GM23248 (cell line): ENCODE results near the gene TPI1. TPM values are rescaled to one million over a fixed set of nuclear protein-coding genes. Genes with fewer than 3 reads are reported as not detected.
"Not testable (repeated sequence)": the region's sequence is repeated elsewhere in the genome, so short reads cannot be mapped to it uniquely, and the experiment has no call there.

Experiments used
- DNase-seq: peaks from one replicate; pipeline ENCODE4 v3.0.0-alpha.2; 2015
- H2AFZ ChIP-seq: fragments of 200-600 bp; sonication (generic); 2 replicates; pipeline ENCODE4 v1.6.1; 2016; ENCODE audit warnings: antibody characterized with exemption
- H3F3A ChIP-seq: fragments of 200-600 bp; sonication (generic); 2 replicates; pipeline ENCODE4 v1.6.1; 2016; ENCODE audit warnings: mild to moderate bottlenecking, antibody characterized with exemption, mixed run types; ENCODE audit not compliant: insufficient read depth
- H3K27ac ChIP-seq: fragments of 200-600 bp; sonication (generic); 2 replicates; pipeline ENCODE4 v1.5.1; 2016; ENCODE audit warnings: mild to moderate bottlenecking
- H3K27me3 ChIP-seq: fragments of 200-600 bp; sonication (generic); replicated peaks from 2 replicates; pipeline ENCODE4 v1.6.1; 2016; ENCODE audit warnings: mild to moderate bottlenecking; ENCODE audit not compliant: insufficient read depth
- H3K36me3 ChIP-seq: fragments of 200-600 bp; sonication (generic); 2 replicates; pipeline ENCODE4 v1.6.1; 2016; ENCODE audit warnings: low read depth, mild to moderate bottlenecking
- H3K4me1 ChIP-seq: fragments of 200-600 bp; sonication (generic); 2 replicates; pipeline ENCODE4 v1.6.1; 2016; ENCODE audit warnings: mild to moderate bottlenecking; ENCODE audit not compliant: insufficient read depth
- H3K4me2 ChIP-seq: fragments of 200-600 bp; sonication (generic); one replicate; pipeline ENCODE4 v1.6.1; 2016; ENCODE audit warnings: mild to moderate bottlenecking; ENCODE audit not compliant: unreplicated experiment
- H3K4me3 ChIP-seq: fragments of 200-600 bp; sonication (generic); 2 replicates; pipeline ENCODE4 v1.5.1; 2016; ENCODE audit warnings: mild to moderate bottlenecking
- H3K79me2 ChIP-seq: fragments of 200-600 bp; sonication (generic); 2 replicates; pipeline ENCODE4 v1.6.1; 2016; ENCODE audit warnings: mild to moderate bottlenecking; ENCODE audit not compliant: insufficient read depth
- H3K9ac ChIP-seq: fragments of 200-600 bp; sonication (generic); 2 replicates; pipeline ENCODE4 v1.6.1; 2016; ENCODE audit warnings: mild to moderate bottlenecking
- H3K9me2 ChIP-seq: fragments of 200-600 bp; sonication (generic); 2 replicates; pipeline ENCODE4 v1.6.1; 2016; ENCODE audit warnings: mixed run types, mild to moderate bottlenecking, moderate library complexity; ENCODE audit not compliant: insufficient read depth
- H3K9me3 ChIP-seq: fragments of 200-600 bp; sonication (generic); one replicate; pipeline ENCODE4 v1.6.1; 2017; ENCODE audit warnings: low read depth
- H4K20me1 ChIP-seq: fragments of 200-600 bp; sonication (generic); 2 replicates; pipeline ENCODE4 v1.6.0; 2016; ENCODE audit not compliant: insufficient read depth
- EZH2 ChIP-seq: fragments of 200-600 bp; sonication (generic); IDR thresholded peaks from 2 replicates; pipeline ENCODE4 v1.6.1; 2018; ENCODE audit warnings: antibody characterized with exemption, mild to moderate bottlenecking; ENCODE audit not compliant: insufficient read depth, poor library complexity, severe bottlenecking
- EZH2phosphoT487 ChIP-seq: fragments of 200-600 bp; sonication (generic); IDR thresholded peaks from 2 replicates; pipeline ENCODE4 v1.6.1; 2018; ENCODE audit warnings: antibody characterized with exemption, moderate library complexity, mild to moderate bottlenecking, low read depth; ENCODE audit not compliant: insufficient read depth
- WGBS, 2 experiments: methylation state at CpG; one replicate each; pipeline ENCODE4 v1.1.6; 2015 to 2017; ENCODE audit warnings: low lambda C conversion rate in 2 of 2, low coverage in 1 of 2; ENCODE audit errors: missing lambda C conversion rate in 2 of 2; 5-methylcytosine and 5-hydroxymethylcytosine counted together
- in situ Hi-C: fragments of 300-500 bp; cut with MboI; formaldehyde crosslinking; loops from 2 replicates; pipeline ENCODE4 v1.15.0; 2020
- polyA plus RNA-seq: library from polyadenylated mRNA; unstranded; fragments of >200 nt; fragmentation: Nextera tagmentation; extraction: Ambion mirVana; gene quantifications from 2 replicates; pipeline ENCODE4 v1.2.1, GENCODE V29; 2016
- total RNA-seq: library from RNA; depleted of rRNA; stranded (reverse); fragments of >200 nt; shearing (Covaris generic); gene quantifications from 2 replicates; pipeline ENCODE4 v1.2.3, GENCODE V29; 2014

TPI1 gene
- total and polyA plus RNA-seq, 2 experiments from 2014 or later, result 1,799 to 1,936 TPM

GRCh38 chr12:6903722-6904121 is 36.4 kb downstream of the TPI1 start:
- no peak overlapping the region for H3K27ac ChIP-seq
- peak overlapping the region; percentile 97 for H2AFZ ChIP-seq
- no peak for DNase-seq
- no peak overlapping the region for H3K4me3 ChIP-seq
- no peaks in the 10 kb centered on the region for H3K36me3 ChIP-seq
- no peaks in the 10 kb centered on the region for H3F3A ChIP-seq
- H3K27me3 ChIP-seq, result no peaks in the 10 kb centered on the region
- no peaks in the 10 kb centered on the region for H3K9me3 ChIP-seq
- no peaks in the 10 kb centered on the region for H4K20me1 ChIP-seq
- H3K9me2 ChIP-seq, result no peaks in the 10 kb centered on the region
- TF ChIP-seq EZH2phosphoT487, result no peak
- H3K79me2 ChIP-seq, result no peaks in the 10 kb centered on the region
- 83 to 91% methylated on average over 1 of the region's 1 CpG for WGBS, 2 experiments
- H3K4me2 ChIP-seq, result no peak overlapping the region
- in situ Hi-C loops, result no loop called here
- H3K4me1 ChIP-seq, result peaks cover 8% of the 10 kb centered on the region; the same call in 1 of the 2 replicates
- no peak overlapping the region for H3K9ac ChIP-seq

GRCh38 chr12:6904280-6905276 is 37.2 kb downstream of the TPI1 start, which contains the start of gene LRRC23:
Gene LRRC23, plus strand, starts transcription at chr12:6904822. Its CDS starts 812 bp downstream, at chr12:6905634.
- Histone ChIP-seq H3K9me2 (no peaks in the 10 kb centered on the region), H3K27me3 (no peaks in the 10 kb centered on the region), H3F3A (no peaks in the 10 kb centered on the region), H3K4me1 (peaks cover 8% of the 10 kb centered on the region; the same call in 1 of the 2 replicates), H3K79me2 (no peaks in the 10 kb centered on the region), H3K4me2 (peak within 1 kb of the TSS; percentile 100), H3K36me3 (no peaks in the 10 kb centered on the region), H4K20me1 (no peaks in the 10 kb centered on the region), H2AFZ (peak within 1 kb of the TSS; percentile 97), H3K4me3 (peak within 1 kb of the TSS; percentile 97), H3K9ac (peak within 1 kb of the TSS; percentile 96), H3K27ac (peak within 1 kb of the TSS; percentile 75), H3K9me3 (no peaks in the 10 kb centered on the region)
- DNase-seq, result peak; percentile 98
- TF ChIP-seq EZH2, result no peak
- no peak for TF ChIP-seq EZH2phosphoT487
- in situ Hi-C loops, result no loop called here
- WGBS, 2 experiments, result 4 to 5% methylated on average over 34 of the region's 34 CpGs

- peak overlapping the region; percentile 97 for H2AFZ ChIP-seq
- no peaks in the 10 kb centered on the region for H3F3A ChIP-seq
- no peaks in the 10 kb centered on the region for H3K79me2 ChIP-seq
- TF ChIP-seq EZH2phosphoT487 (no peak), EZH2 (no peak)
- no peaks in the 10 kb centered on the region for H3K9me2 ChIP-seq
- 33 to 39% methylated on average over 4 to 5 of the region's 5 CpGs for WGBS, 2 experiments
- H3K4me1 ChIP-seq, result peaks cover 8% of the 10 kb centered on the region; the same call in 1 of the 2 replicates
- peak overlapping the region; percentile 100 for H3K4me2 ChIP-seq
- peak overlapping the region; percentile 96 for H3K9ac ChIP-seq
- H3K27me3 ChIP-seq, result no peaks in the 10 kb centered on the region
- H3K36me3 ChIP-seq, result no peaks in the 10 kb centered on the region
- H4K20me1 ChIP-seq, result no peaks in the 10 kb centered on the region
- no peaks in the 10 kb centered on the region for H3K9me3 ChIP-seq
- in situ Hi-C loops, result no loop called here
- peak overlapping the region; percentile 97 for H3K4me3 ChIP-seq
- H3K27ac ChIP-seq, result peak overlapping the region; percentile 75
- no peak for DNase-seq
These were observed 38.2 kb downstream of the TPI1 start for GRCh38 chr12:6905414-6906040.

- in situ Hi-C loops, H3K27me3 ChIP-seq, H3K4me3 ChIP-seq, H3K9me2 ChIP-seq, H3K9ac ChIP-seq, H3K79me2 ChIP-seq, H3K36me3 ChIP-seq, H3K4me1 ChIP-seq, H3K9me3 ChIP-seq, H3F3A ChIP-seq, H2AFZ ChIP-seq, H3K27ac ChIP-seq, DNase-seq, H4K20me1 ChIP-seq, H3K4me2 ChIP-seq: not testable (repeated sequence)
- 88 to 94% methylated on average over 11 of the region's 11 CpGs for WGBS, 2 experiments
These were observed 40.8 kb downstream of the TPI1 start for GRCh38 chr12:6908141-6908540.
